Keratinocyte (primary cell): ENCODE data around the gene DHX35. TPM values are rescaled to one million over a fixed set of nuclear protein-coding genes. Genes with fewer than 3 reads are reported as not detected.

ENCODE experiments used
- DNase-seq: peaks from one replicate; pipeline ENCODE4 v3.0.0-alpha.2; 2011; ENCODE audit warnings: low read depth, missing footprints, low spot score
- FAIRE-seq: peaks from 2 replicates; lab custom pipeline; 2011; peaks lifted over from hg19 to GRCh38; lab: Jason Lieb, UNC
- H2AFZ ChIP-seq: 2 replicates; pipeline ENCODE4 v1.6.0; 2012; ENCODE audit warnings: low read length, control low read depth, inconsistent platforms; ENCODE audit not compliant: control insufficient read depth
- H3K27ac ChIP-seq: 2 replicates; pipeline ENCODE4 v1.5.1; 2011; ENCODE audit warnings: low read length; ENCODE audit not compliant: control insufficient read depth, insufficient read depth
- H3K27me3 ChIP-seq: 3 replicates; pipeline ENCODE4 v1.6.0; 2011; ENCODE audit warnings: low read length; ENCODE audit not compliant: control insufficient read depth, insufficient read depth; ENCODE audit errors: extremely low read depth
- H3K36me3 ChIP-seq, 2 experiments: 2 replicates in 1 of 2; 3 replicates in 1 of 2; pipeline ENCODE4 v1.5.1; 2011; ENCODE audit warnings: low read length in 2 of 2, mild to moderate bottlenecking in 1 of 2; ENCODE audit not compliant: control insufficient read depth in 2 of 2, insufficient read depth in 2 of 2; ENCODE audit errors: extremely low read depth in 1 of 2
- H3K4me1 ChIP-seq: 3 replicates; pipeline ENCODE4 v1.5.1; 2011; ENCODE audit warnings: low read length; ENCODE audit not compliant: control insufficient read depth, insufficient read depth; ENCODE audit errors: extremely low read depth
- H3K4me2 ChIP-seq: 3 replicates; pipeline ENCODE4 v1.6.0; 2011; ENCODE audit warnings: low read depth, low read length; ENCODE audit not compliant: control insufficient read depth, insufficient read depth; ENCODE audit errors: extremely low read depth
- H3K4me3 ChIP-seq, 3 experiments: fragments of 200-600 bp in 1 of 3; sonication (generic) in 1 of 3; 2 replicates in 2 of 3; 3 replicates in 1 of 3; pipeline ENCODE4 v1.5.1; 2011 to 2016; ENCODE audit warnings: low read length in 3 of 3, mild to moderate bottlenecking in 3 of 3, control low read depth in 2 of 3, inconsistent platforms in 1 of 3, low read depth in 1 of 3, mixed read lengths in 1 of 3, mixed run types in 1 of 3, moderate library complexity in 1 of 3; ENCODE audit not compliant: control insufficient read depth in 2 of 3, insufficient read depth in 2 of 3; ENCODE audit errors: extremely low read depth in 1 of 3
- H3K79me2 ChIP-seq: 2 replicates; pipeline ENCODE4 v1.6.0; 2012; ENCODE audit warnings: low read length; ENCODE audit not compliant: control insufficient read depth, insufficient read depth
- H3K9ac ChIP-seq: 3 replicates; pipeline ENCODE4 v1.6.0; 2011; ENCODE audit warnings: low read length; ENCODE audit not compliant: control insufficient read depth, insufficient read depth; ENCODE audit errors: extremely low read depth
- H3K9me1 ChIP-seq: 3 replicates; pipeline ENCODE4 v1.6.0; 2011; ENCODE audit warnings: low read length; ENCODE audit not compliant: control insufficient read depth, insufficient read depth; ENCODE audit errors: extremely low read depth
- H3K9me3 ChIP-seq: 2 replicates; pipeline ENCODE4 v1.5.1; 2012; ENCODE audit warnings: low read depth, low read length; ENCODE audit not compliant: control insufficient read depth
- H4K20me1 ChIP-seq: 3 replicates; pipeline ENCODE4 v1.6.0; 2011; ENCODE audit warnings: low read length; ENCODE audit not compliant: control insufficient read depth, insufficient read depth; ENCODE audit errors: extremely low read depth
- EZH2 ChIP-seq: IDR thresholded peaks from one replicate; pipeline ENCODE4 v1.6.1; 2012; ENCODE audit warnings: inconsistent platforms, mild to moderate bottlenecking, low read length, moderate library complexity
- dilution Hi-C: fragments of 300-500 bp; cut with MboI; formaldehyde crosslinking; loops from one replicate; pipeline ENCODE4 v1.7.0; 2020; ENCODE audit warnings: low sequenced_read_pairs; ENCODE audit not compliant: extremely low pct_ligation_motif_present
- polyA plus RNA-seq, 5 experiments: library from polyadenylated mRNA; depleted of rRNA in 3 of 5; stranded (reverse) in 3 of 5; stranded (forward) in 1 of 5; unstranded in 1 of 5; fragments of >200 nt; gene quantifications; 1 replicate in 1 of 5; 2 replicates in 3 of 5; 3 replicates in 1 of 5; pipeline versions ENCODE4 v1.2.1 to v1.2.3, GENCODE V29; 2011 to 2012; ENCODE audit warnings: missing spikeins in 2 of 5, low read depth in 1 of 5, low replicate concordance in 1 of 5
- TF ChIP-seq, protein P1 (sequence below), 3 experiments: IDR thresholded peaks in 1 of 3; conservative IDR thresholded peaks in 1 of 3; optimal IDR thresholded peaks in 1 of 3; 2 replicates in 2 of 3; 3 replicates in 1 of 3; pipeline versions ENCODE3 to v1.5.1; 2011; ENCODE audit warnings: low read length in 3 of 3, mild to moderate bottlenecking in 3 of 3, moderate library complexity in 2 of 3, control low read depth in 1 of 3, inconsistent platforms in 1 of 3; ENCODE audit not compliant: insufficient read depth in 2 of 3; ENCODE audit errors: extremely low read depth in 1 of 3

The DHX35 gene
- polyA plus RNA-seq, 1 donor (not counting 4 experiments of a cell fraction or from before 2014, with no cell fraction given): 9.8 TPM

DNA sequence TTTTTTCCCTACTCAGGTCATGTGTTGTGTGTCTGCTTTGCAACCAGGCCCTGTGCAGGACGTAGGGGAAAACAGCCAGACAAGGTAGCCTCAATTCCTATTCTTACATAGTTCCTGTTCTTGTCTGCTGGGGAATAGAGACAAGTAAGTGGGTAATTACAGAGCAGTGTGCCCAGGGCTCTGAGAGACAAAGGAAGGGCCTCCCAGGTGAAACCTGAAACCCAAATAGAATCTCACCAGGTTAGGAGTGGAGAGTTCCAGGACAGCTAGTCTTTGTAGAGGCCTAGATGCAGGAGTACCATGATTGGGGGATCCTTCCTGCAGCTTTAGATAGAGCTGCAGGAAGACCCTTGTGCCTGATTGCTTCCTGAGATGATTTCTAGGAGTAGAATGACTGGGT lies 48.4 kb downstream of the DHX35 start:
- no peak overlapping the region for H3K4me3 ChIP-seq
- peaks cover 18 to 21% of the 10 kb centered on the region in 2 experiments for H3K36me3 ChIP-seq
- no peaks in the 10 kb centered on the region for H3K27me3 ChIP-seq
- H4K20me1 ChIP-seq: no peaks in the 10 kb centered on the region
- H3K9ac ChIP-seq: no peak overlapping the region
- TF ChIP-seq EZH2: no peak
- TF ChIP-seq, protein P1, sequence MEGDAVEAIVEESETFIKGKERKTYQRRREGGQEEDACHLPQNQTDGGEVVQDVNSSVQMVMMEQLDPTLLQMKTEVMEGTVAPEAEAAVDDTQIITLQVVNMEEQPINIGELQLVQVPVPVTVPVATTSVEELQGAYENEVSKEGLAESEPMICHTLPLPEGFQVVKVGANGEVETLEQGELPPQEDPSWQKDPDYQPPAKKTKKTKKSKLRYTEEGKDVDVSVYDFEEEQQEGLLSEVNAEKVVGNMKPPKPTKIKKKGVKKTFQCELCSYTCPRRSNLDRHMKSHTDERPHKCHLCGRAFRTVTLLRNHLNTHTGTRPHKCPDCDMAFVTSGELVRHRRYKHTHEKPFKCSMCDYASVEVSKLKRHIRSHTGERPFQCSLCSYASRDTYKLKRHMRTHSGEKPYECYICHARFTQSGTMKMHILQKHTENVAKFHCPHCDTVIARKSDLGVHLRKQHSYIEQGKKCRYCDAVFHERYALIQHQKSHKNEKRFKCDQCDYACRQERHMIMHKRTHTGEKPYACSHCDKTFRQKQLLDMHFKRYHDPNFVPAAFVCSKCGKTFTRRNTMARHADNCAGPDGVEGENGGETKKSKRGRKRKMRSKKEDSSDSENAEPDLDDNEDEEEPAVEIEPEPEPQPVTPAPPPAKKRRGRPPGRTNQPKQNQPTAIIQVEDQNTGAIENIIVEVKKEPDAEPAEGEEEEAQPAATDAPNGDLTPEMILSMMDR (optimal IDR thresholded peaks at IDR 0.05 in 1 of 3, IDR thresholded peaks at IDR 0.05 in 1 of 3, conservative IDR thresholded peaks at IDR 0.05 in 1 of 3; ENCODE audit: extremely low read depth in 1 of 3, insufficient read depth in 2 of 3, low read length in 3 of 3): no peak
- H3K4me1 ChIP-seq: no peaks in the 10 kb centered on the region
- DNase-seq (no peak), FAIRE-seq (no peak)
- no peak overlapping the region for H3K4me2 ChIP-seq
- H3K9me3 ChIP-seq: no peaks in the 10 kb centered on the region
- H3K79me2 ChIP-seq: no peaks in the 10 kb centered on the region
- dilution Hi-C loops: no loop called here
- no peak overlapping the region for H2AFZ ChIP-seq
- no peak overlapping the region for H3K27ac ChIP-seq
- no peaks in the 10 kb centered on the region for H3K9me1 ChIP-seq

GRCh38 chr20:39013662-39014109 lies 51.5 kb downstream of the DHX35 start:
- Histone ChIP-seq H3K79me2 (no peaks in the 10 kb centered on the region), H3K9me1 (no peaks in the 10 kb centered on the region), H2AFZ (no peak overlapping the region), H3K4me2 (no peak overlapping the region), H4K20me1 (no peaks in the 10 kb centered on the region), H3K4me1 (peaks cover 13% of the 10 kb centered on the region), H3K36me3 (peaks cover 11 to 12% of the 10 kb centered on the region in 2 experiments), H3K4me3 (no peak overlapping the region), H3K27ac (no peak overlapping the region), H3K27me3 (no peaks in the 10 kb centered on the region), H3K9ac (no peak overlapping the region), H3K9me3 (no peaks in the 10 kb centered on the region)
- DNase-seq: no peak
- dilution Hi-C loops: no loop called here
- TF ChIP-seq EZH2: no peak
- TF ChIP-seq, protein P1 (optimal IDR thresholded peaks at IDR 0.05 in 1 of 3, IDR thresholded peaks at IDR 0.05 in 1 of 3, conservative IDR thresholded peaks at IDR 0.05 in 1 of 3; ENCODE audit: extremely low read depth in 1 of 3, insufficient read depth in 2 of 3, low read length in 3 of 3): no peak
- no peak for FAIRE-seq
